Measurements from ENCODE around the gene PPT2.

PPT2 gene

GRCh38 chr6:32152769-32153563 lies 975 bp upstream of the PPT2 start:
- DNase-seq = no peak

GRCh38 chr6:32154514-32155161 lies 697 bp downstream of the PPT2 start:
- DNase-seq = peak; percentile 71

GRCh38 chr6:32156891-32157290 lies 3.0 kb downstream of the PPT2 start:
- no peak for DNase-seq

GRCh38 chr6:32158052-32158451 lies 4.1 kb downstream of the PPT2 start:
- DNase-seq = no peak

GRCh38 chr6:32163559-32164258 lies 9.8 kb downstream of the PPT2 start:
- DNase-seq = no peak

GRCh38 chr6:32164295-32164694 lies 10.4 kb downstream of the PPT2 start, which contains the start of gene EGFL8:
Gene EGFL8, plus strand, starts transcription at chr6:32164595. Its CDS starts 1,571 bp downstream, at chr6:32166166.
- no peak for DNase-seq

- DNase-seq = no peak
These were observed 12.6 kb downstream of the PPT2 start for GRCh38 chr6:32166411-32167061.

GRCh38 chr6:32167154-32167760 lies 13.3 kb downstream of the PPT2 start:
- DNase-seq = no peak

GRCh38 chr6:32167761-32168262 lies 13.9 kb downstream of the PPT2 start:
- no peak for DNase-seq

GRCh38 chr6:32168350-32168749 lies 14.4 kb downstream of the PPT2 start:
- DNase-seq = no peak

GRCh38 chr6:32168807-32169591 lies 15.1 kb downstream of the PPT2 start:
- DNase-seq = no peak

- DNase-seq = no peak
These were observed 16.4 kb downstream of the PPT2 start for GRCh38 chr6:32170294-32170693.

GRCh38 chr6:32171234-32171633 lies 17.3 kb downstream of the PPT2 start:
- no peak for DNase-seq

- no peak for DNase-seq
These were observed 19.2 kb downstream of the PPT2 start for GRCh38 chr6:32173051-32173727.

- DNase-seq = no peak
These were observed 20.5 kb downstream of the PPT2 start for GRCh38 chr6:32174416-32174815.

GRCh38 chr6:32175322-32175710 lies 21.4 kb downstream of the PPT2 start:
- DNase-seq = no peak

GRCh38 chr6:32175711-32176475 lies 22.0 kb downstream of the PPT2 start, which contains the start of gene AGPAT1:
Gene AGPAT1, minus strand, starts transcription at chr6:32176084. Its CDS starts 4,588 bp downstream, at chr6:32171496.
- peak; percentile 94 for DNase-seq

GRCh38 chr6:32176476-32177182 lies 22.7 kb downstream of the PPT2 start:
- no peak for DNase-seq

- no peak for DNase-seq
These were observed 23.3 kb downstream of the PPT2 start for GRCh38 chr6:32177183-32177787.

All from NCI-H2029 (cell line).